ENCODE results near the gene PRM2.

The PRM2 gene

GRCh38 chr16:11234884-11235702 is 41.2 kb downstream of the PRM2 start:
- TF ChIP-seq CTCF (IDR thresholded peaks at IDR 0.05; ENCODE audit: low read depth, low read length), result no peak
- no peak overlapping the region for H3K4me3 ChIP-seq (ENCODE audit: low read depth, low read length)

GRCh38 chr16:11233727-11234376 is 42.4 kb downstream of the PRM2 start:
- no peak overlapping the region for H3K4me3 ChIP-seq (ENCODE audit: low read depth, low read length)
- no peak for TF ChIP-seq CTCF (IDR thresholded peaks at IDR 0.05; ENCODE audit: low read depth, low read length)

- H3K4me3 ChIP-seq (ENCODE audit: low read depth, low read length), result no peak overlapping the region
- TF ChIP-seq CTCF (IDR thresholded peaks at IDR 0.05; ENCODE audit: low read depth, low read length), result no peak
These were observed 43.2 kb downstream of the PRM2 start for GRCh38 chr16:11232852-11233726.

GRCh38 chr16:11232302-11232851 is 43.9 kb downstream of the PRM2 start:
- no peak for TF ChIP-seq CTCF (IDR thresholded peaks at IDR 0.05; ENCODE audit: low read depth, low read length)

GRCh38 chr16:11231367-11231970 is 44.8 kb downstream of the PRM2 start:
- no peak overlapping the region for H3K4me3 ChIP-seq (ENCODE audit: low read depth, low read length)
- TF ChIP-seq CTCF (IDR thresholded peaks at IDR 0.05; ENCODE audit: low read depth, low read length), result no peak

More at GRCh38 chr16:11232302-11232851, 43.9 kb downstream of the PRM2 start:
- no peak overlapping the region for H3K4me3 ChIP-seq (ENCODE audit: low read depth, low read length)

- no peak for TF ChIP-seq CTCF (IDR thresholded peaks at IDR 0.05; ENCODE audit: low read depth, low read length)
- no peak overlapping the region for H3K4me3 ChIP-seq (ENCODE audit: low read depth, low read length)
These were observed 46.4 kb downstream of the PRM2 start for GRCh38 chr16:11229906-11230305.

All from WI38 (cell line).